Adrenal gland (tissue), 12 donors: ENCODE measurements around the gene TBCE. TPM values are rescaled to one million over a fixed set of nuclear protein-coding genes. Genes with fewer than 3 reads are reported as not detected.

Source experiments
- DNase-seq, 7 donors: peaks; one replicate each; pipeline ENCODE4 v3.0.0-alpha.2; 2019 to 2020
- H3K27ac ChIP-seq, 5 donors: fragments of 200-600 bp; sonication (generic) in 4 of 5; 1 replicate in 3 of 5; 2 replicates in 2 of 5; pipeline versions ENCODE4 v1.5.1 to v1.8.0; 2016 to 2020; ENCODE audit warnings: mild to moderate bottlenecking in 1 of 5
- H3K27me3 ChIP-seq: fragments of 200-600 bp; 2 replicates; pipeline ENCODE4 v1.8.0; 2021
- H3K36me3 ChIP-seq, 2 donors: fragments of 200-600 bp; replicated peaks in 1 of 2; 1 replicate in 1 of 2; 2 replicates in 1 of 2; pipeline versions ENCODE4 v1.5.1 to v1.8.0; 2018 to 2022
- H3K4me1 ChIP-seq, 2 donors: fragments of 200-600 bp; replicated peaks in 1 of 2; 1 replicate in 1 of 2; 2 replicates in 1 of 2; pipeline versions ENCODE4 v1.5.1 to v1.8.0; 2018 to 2021
- H3K4me3 ChIP-seq, 4 donors: fragments of 200-600 bp; sonication (generic) in 3 of 4; one replicate each; pipeline ENCODE4 v1.5.1; 2016 to 2018
- H3K9me3 ChIP-seq, 3 donors: fragments of 200-600 bp; sonication (generic) in 1 of 3; replicated peaks in 1 of 3; 1 replicate in 2 of 3; 2 replicates in 1 of 3; pipeline versions ENCODE4 v1.5.1 to v1.8.0; 2016 to 2021
- POLR2A ChIP-seq, 2 donors: fragments of 450-650 bp; IDR thresholded peaks; one replicate each; pipeline ENCODE4 v1.6.1; 2017; ENCODE audit warnings: antibody characterized with exemption in 2 of 2, mild to moderate bottlenecking in 2 of 2, moderate library complexity in 1 of 2
- WGBS, 4 donors: extraction: QIAGEN DNeasy Blood & Tissue Kit in 2 of 4; methylation state at CpG; one replicate each; pipeline versions ENCODE4 v1.1.5 to v1.1.7; 2013 to 2017; 5-methylcytosine and 5-hydroxymethylcytosine counted together
- intact Hi-C, 2 donors: fragments of 100-400 bp; cut with DNase I; formaldehyde crosslinking; loops; one replicate each; pipeline versions ENCODE4 v1.14.1 to v1.15.0; 2022 to 2023
- polyA plus RNA-seq, 3 donors: library from polyadenylated mRNA; stranded (reverse); fragments of 200-250 nt in 2 of 3; fragments of 350-450 nt in 1 of 3; fragmentation: Illumina TruSeq in 1 of 3; extraction: RNeasy Lipid Tissue Mini Kit (QIAGEN cat#74804) in 1 of 3; gene quantifications; one replicate each; pipeline ENCODE4 v1.2.3, GENCODE V29; 2013 to 2014
- total RNA-seq, 9 donors: library from RNA; depleted of rRNA in 4 of 9; stranded (reverse); fragments of >200 nt in 4 of 9; fragments of 120-200 nt in 1 of 9; fragmentation: NEBNext Ultra II Directional in 1 of 9; extraction: Animal tissue kit (Norgen Biotek cat#: 25700) in 1 of 9; gene quantifications; one replicate each; pipeline versions ENCODE4 v1.1.0 to v1.2.4, GENCODE V29; 2013 to 2023
- TF ChIP-seq, protein P1 (sequence below), 6 experiments: fragments of 450-650 bp in 4 of 6; fragments of 200-600 bp in 2 of 6; sonication (generic) in 1 of 6; IDR thresholded peaks; 1 replicate in 5 of 6; 2 replicates in 1 of 6; pipeline versions ENCODE4 v1.5.1 to v1.8.0; 2016 to 2021; ENCODE audit warnings: antibody characterized with exemption in 6 of 6, mild to moderate bottlenecking in 2 of 6, moderate library complexity in 1 of 6
- donor health status: healthy with polysubstance abuse.
- donor health status: Bipolar disorder and iron deficiency.
- donor health status: DM: yes; HTN: yes; CAD: no.
- donor health status: DM: no; HTN: no; CAD: no.
- donor health status: DM: no; HTN: no; CAD: no.
- donor health status: DM: yes; HTN: yes; CAD: no.

Gene TBCE
- total and polyA plus RNA-seq, 12 donors, result 14.7 to 67.2 (median 25.7) TPM

- no peak for TF ChIP-seq POLR2A (IDR thresholded peaks at IDR 0.05)
- TF ChIP-seq, protein P1, sequence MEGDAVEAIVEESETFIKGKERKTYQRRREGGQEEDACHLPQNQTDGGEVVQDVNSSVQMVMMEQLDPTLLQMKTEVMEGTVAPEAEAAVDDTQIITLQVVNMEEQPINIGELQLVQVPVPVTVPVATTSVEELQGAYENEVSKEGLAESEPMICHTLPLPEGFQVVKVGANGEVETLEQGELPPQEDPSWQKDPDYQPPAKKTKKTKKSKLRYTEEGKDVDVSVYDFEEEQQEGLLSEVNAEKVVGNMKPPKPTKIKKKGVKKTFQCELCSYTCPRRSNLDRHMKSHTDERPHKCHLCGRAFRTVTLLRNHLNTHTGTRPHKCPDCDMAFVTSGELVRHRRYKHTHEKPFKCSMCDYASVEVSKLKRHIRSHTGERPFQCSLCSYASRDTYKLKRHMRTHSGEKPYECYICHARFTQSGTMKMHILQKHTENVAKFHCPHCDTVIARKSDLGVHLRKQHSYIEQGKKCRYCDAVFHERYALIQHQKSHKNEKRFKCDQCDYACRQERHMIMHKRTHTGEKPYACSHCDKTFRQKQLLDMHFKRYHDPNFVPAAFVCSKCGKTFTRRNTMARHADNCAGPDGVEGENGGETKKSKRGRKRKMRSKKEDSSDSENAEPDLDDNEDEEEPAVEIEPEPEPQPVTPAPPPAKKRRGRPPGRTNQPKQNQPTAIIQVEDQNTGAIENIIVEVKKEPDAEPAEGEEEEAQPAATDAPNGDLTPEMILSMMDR (IDR thresholded peaks at IDR 0.05), result no peak
- WGBS, 4 donors, result 91 to 96% (median 93%) methylated on average over 9 of the region's 9 CpGs
These were observed 58.1 kb downstream of the TBCE start for GRCh38 chr1:235425357-235425756.

GRCh38 chr1:235426143-235426542 lies 58.9 kb downstream of the TBCE start:
- WGBS, 4 donors, result 91 to 98% (median 95%) methylated on average over 4 of the region's 4 CpGs
- no peak overlapping the region for H3K4me3 ChIP-seq
- H3K36me3 ChIP-seq, result no peaks in the 10 kb centered on the region
- no peaks in the 10 kb centered on the region for H3K27me3 ChIP-seq
- no peaks in the 10 kb centered on the region for H3K9me3 ChIP-seq
- intact Hi-C loops, result no loop called here
- peak in 1 of 7 donors; percentile 18 for DNase-seq
- TF ChIP-seq, protein P1 (IDR thresholded peaks at IDR 0.05), result no peak
- no peak for TF ChIP-seq POLR2A (IDR thresholded peaks at IDR 0.05)
- H3K27ac ChIP-seq, result no peak overlapping the region
- no peaks in the 10 kb centered on the region for H3K4me1 ChIP-seq

More at GRCh38 chr1:235425357-235425756, 58.1 kb downstream of the TBCE start:
- Histone ChIP-seq H3K4me1 (no peaks in the 10 kb centered on the region), H3K36me3 (no peaks in the 10 kb centered on the region), H3K27ac (no peak overlapping the region), H3K4me3 (no peak overlapping the region), H3K27me3 (no peaks in the 10 kb centered on the region), H3K9me3 (no peaks in the 10 kb centered on the region)
- intact Hi-C loops, result no loop called here
- no peak for DNase-seq

DNA sequence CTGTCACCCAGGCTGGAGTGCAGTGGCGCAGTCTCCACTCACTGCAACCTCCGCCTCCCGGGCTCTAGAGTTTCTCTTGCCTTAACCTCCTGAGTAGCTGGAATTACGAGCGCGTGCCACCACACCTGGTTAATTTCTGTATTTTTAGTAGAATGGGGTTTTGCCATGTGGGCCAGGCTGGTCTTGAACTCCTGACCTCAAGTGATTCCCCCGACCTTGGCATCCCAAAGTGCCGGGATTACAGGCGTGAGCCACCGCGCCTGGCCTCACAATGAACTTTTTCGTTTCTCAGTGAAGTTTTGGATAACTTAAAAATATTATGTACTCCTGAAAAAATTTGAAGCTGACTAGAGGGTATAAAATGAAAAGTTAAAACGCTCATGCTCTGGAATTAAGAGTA lies 59.5 kb downstream of the TBCE start:
- 80 to 87% (median 84%) methylated on average over 13 of the region's 13 CpGs for WGBS, 4 donors
- no peaks in the 10 kb centered on the region for H3K36me3 ChIP-seq
- DNase-seq, result peak in 1 of 7 donors; percentile 17
- intact Hi-C loops, result no loop called here
- no peak for TF ChIP-seq POLR2A (IDR thresholded peaks at IDR 0.05)
- TF ChIP-seq, protein P1 (IDR thresholded peaks at IDR 0.05), result no peak
- H3K9me3 ChIP-seq, result no peaks in the 10 kb centered on the region
- H3K4me3 ChIP-seq, result no peak overlapping the region
- no peaks in the 10 kb centered on the region for H3K4me1 ChIP-seq
- H3K27ac ChIP-seq, result no peak overlapping the region
- no peaks in the 10 kb centered on the region for H3K27me3 ChIP-seq

- intact Hi-C loops, result no loop called here
- H3K9me3 ChIP-seq, result no peaks in the 10 kb centered on the region
- TF ChIP-seq POLR2A (IDR thresholded peaks at IDR 0.05), result no peak
- TF ChIP-seq, protein P1 (IDR thresholded peaks at IDR 0.05), result no peak
- no peaks in the 10 kb centered on the region for H3K27me3 ChIP-seq
- no peak for DNase-seq
- H3K4me1 ChIP-seq, result no peaks in the 10 kb centered on the region
- WGBS, 4 donors, result 89 to 92% (median 90%) methylated on average over 4 of the region's 4 CpGs
- no peak overlapping the region for H3K4me3 ChIP-seq
- no peaks in the 10 kb centered on the region for H3K36me3 ChIP-seq
- no peak overlapping the region for H3K27ac ChIP-seq
These were observed 60.2 kb downstream of the TBCE start for GRCh38 chr1:235427447-235427846.
